Uterus (tissue), 4 donors: Measurements from ENCODE around the gene FBXW8. TPM values are rescaled to one million over a fixed set of nuclear protein-coding genes. Genes with fewer than 3 reads are reported as not detected.
A peak's percentile ranks its signal among the peaks of the same experiment; 100 is the strongest.

Experiments
- DNase-seq, 2 donors: peaks; one replicate each; pipeline ENCODE4 v3.0.0-alpha.2; 2019 to 2020
- H3K27ac ChIP-seq, 2 donors: fragments of 200-600 bp; sonication (generic); 1 replicate in 1 of 2; 2 replicates in 1 of 2; pipeline ENCODE4 v1.5.1; 2016 to 2018
- H3K27me3 ChIP-seq, 2 donors: fragments of 200-600 bp; sonication (generic); one replicate each; pipeline ENCODE4 v1.5.1; 2018 to 2019; ENCODE audit warnings: control low read depth in 1 of 2
- H3K36me3 ChIP-seq, 2 donors: fragments of 200-600 bp; sonication (generic); one replicate each; pipeline ENCODE4 v1.5.1; 2019; ENCODE audit warnings: control low read depth in 1 of 2
- H3K4me1 ChIP-seq, 2 donors: fragments of 200-600 bp; sonication (generic); one replicate each; pipeline ENCODE4 v1.5.1; 2018 to 2019; ENCODE audit warnings: control low read depth in 1 of 2
- H3K4me3 ChIP-seq, 2 donors: fragments of 200-600 bp; sonication (generic); 1 replicate in 1 of 2; 2 replicates in 1 of 2; pipeline ENCODE4 v1.5.1; 2018 to 2019; ENCODE audit warnings: mild to moderate bottlenecking in 1 of 2
- H3K9me3 ChIP-seq, 2 donors: fragments of 200-600 bp; sonication (generic); one replicate each; pipeline ENCODE4 v1.5.1; 2019; ENCODE audit warnings: control low read depth in 1 of 2
- POLR2A ChIP-seq, 2 donors: fragments of 450-650 bp; IDR thresholded peaks; one replicate each; pipeline ENCODE4 v1.6.1; 2016; ENCODE audit warnings: antibody characterized with exemption in 2 of 2, mild to moderate bottlenecking in 1 of 2, moderate library complexity in 1 of 2
- intact Hi-C: fragments of 100-400 bp; cut with DNase I; formaldehyde crosslinking; loops from one replicate; pipeline ENCODE4 v1.15.1; 2023; ENCODE audit warnings: low total_unique reads
- total RNA-seq, 4 donors: library from RNA; depleted of rRNA in 3 of 4; stranded (reverse); fragments of >200 nt in 3 of 4; gene quantifications; one replicate each; pipeline versions ENCODE4 v1.1.0 to v1.2.4, GENCODE V29; 2014 to 2023
- TF ChIP-seq, protein P1 (sequence below), 4 experiments: fragments of 200-600 bp in 2 of 4; fragments of 450-650 bp in 2 of 4; sonication (generic) in 2 of 4; IDR thresholded peaks; one replicate each; pipeline ENCODE4 v1.5.1; 2016 to 2019; ENCODE audit warnings: antibody characterized with exemption in 4 of 4, mild to moderate bottlenecking in 2 of 4, moderate library complexity in 1 of 4
- donor health status: DM: yes; HTN: yes; CAD: no.

FBXW8 gene
- total RNA-seq, 4 donors from 2014 or later = 5.9 to 28.0 (median 15.3) TPM

DNA sequence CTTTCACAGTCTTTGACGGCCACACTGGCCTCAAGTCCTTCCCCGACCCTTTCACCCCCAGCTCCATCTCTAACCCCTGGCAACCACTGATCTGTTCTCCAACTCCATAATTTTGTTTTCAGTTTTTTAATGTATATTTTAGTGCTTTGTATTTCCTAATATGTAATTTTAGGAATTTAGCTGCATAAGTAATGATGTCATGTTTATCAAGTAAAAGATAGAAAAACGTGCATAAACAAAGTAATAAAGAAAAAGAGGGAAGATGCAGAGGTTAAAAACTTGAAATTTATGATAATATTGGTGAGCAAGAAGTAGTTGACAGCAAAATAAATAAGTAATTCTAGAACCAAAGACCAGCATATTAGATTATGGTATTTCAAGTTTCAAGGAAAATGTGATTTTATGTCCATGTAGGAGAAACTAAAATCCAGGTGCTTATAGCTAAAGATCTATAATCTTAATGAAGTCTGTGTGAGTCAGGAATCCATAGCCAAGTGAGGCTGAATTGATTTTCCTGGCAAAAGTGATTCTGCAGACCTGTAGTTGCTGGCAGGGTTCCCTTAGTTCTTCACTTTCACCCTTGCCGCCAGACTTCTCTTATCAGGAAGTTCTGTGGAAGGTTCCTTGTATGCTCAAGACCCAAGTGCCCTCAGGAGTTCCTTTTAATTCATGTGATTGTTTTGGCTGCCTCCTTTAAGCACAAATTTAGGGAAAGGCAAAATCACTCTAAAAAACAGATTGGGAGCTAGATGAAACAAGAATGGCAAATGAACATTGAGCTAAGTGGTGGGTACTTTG lies 24.4 kb downstream of the FBXW8 start:
- no peak for DNase-seq
- Histone ChIP-seq H3K27ac (no peak overlapping the region), H3K36me3 (no peaks in the 10 kb centered on the region), H3K4me3 (no peak overlapping the region), H3K9me3 (no peaks in the 10 kb centered on the region), H3K27me3 (no peaks in the 10 kb centered on the region), H3K4me1 (peaks cover 0 to 14% of the 10 kb centered on the region in 2 donors)
- no peak for TF ChIP-seq POLR2A (IDR thresholded peaks at IDR 0.05)
- TF ChIP-seq, protein P1, sequence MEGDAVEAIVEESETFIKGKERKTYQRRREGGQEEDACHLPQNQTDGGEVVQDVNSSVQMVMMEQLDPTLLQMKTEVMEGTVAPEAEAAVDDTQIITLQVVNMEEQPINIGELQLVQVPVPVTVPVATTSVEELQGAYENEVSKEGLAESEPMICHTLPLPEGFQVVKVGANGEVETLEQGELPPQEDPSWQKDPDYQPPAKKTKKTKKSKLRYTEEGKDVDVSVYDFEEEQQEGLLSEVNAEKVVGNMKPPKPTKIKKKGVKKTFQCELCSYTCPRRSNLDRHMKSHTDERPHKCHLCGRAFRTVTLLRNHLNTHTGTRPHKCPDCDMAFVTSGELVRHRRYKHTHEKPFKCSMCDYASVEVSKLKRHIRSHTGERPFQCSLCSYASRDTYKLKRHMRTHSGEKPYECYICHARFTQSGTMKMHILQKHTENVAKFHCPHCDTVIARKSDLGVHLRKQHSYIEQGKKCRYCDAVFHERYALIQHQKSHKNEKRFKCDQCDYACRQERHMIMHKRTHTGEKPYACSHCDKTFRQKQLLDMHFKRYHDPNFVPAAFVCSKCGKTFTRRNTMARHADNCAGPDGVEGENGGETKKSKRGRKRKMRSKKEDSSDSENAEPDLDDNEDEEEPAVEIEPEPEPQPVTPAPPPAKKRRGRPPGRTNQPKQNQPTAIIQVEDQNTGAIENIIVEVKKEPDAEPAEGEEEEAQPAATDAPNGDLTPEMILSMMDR (IDR thresholded peaks at IDR 0.05) = no peak
- intact Hi-C loops = no loop called here

DNA sequence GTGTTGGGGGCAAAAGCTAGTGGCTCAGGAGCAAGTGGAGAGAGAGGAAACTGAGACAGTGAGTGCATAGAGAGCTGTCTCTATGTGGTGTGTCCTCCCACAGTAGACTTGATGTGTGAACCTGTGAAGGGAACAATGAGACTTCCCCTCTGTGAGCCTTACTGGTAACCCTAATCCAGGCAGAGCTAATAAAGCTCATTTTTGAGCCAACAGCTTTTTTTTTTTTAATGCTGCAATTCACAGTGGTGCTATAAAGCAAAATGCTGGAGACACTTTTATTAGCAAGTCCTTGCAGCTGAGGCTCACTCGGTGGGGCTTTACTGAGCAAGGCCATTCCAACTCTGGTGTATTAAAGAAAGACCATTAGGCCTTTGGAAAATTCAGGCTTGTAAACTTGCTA lies 26.9 kb downstream of the FBXW8 start:
- peaks cover 0 to 14% of the 10 kb centered on the region in 2 donors for H3K4me1 ChIP-seq
- no peaks in the 10 kb centered on the region for H3K9me3 ChIP-seq
- H3K36me3 ChIP-seq = no peaks in the 10 kb centered on the region
- peak; percentile 19 to 43 for DNase-seq
- H3K27ac ChIP-seq = peak overlapping the region in 1 of 2 donors; percentile 45
- intact Hi-C loops = no loop called here
- H3K27me3 ChIP-seq = no peaks in the 10 kb centered on the region
- H3K4me3 ChIP-seq = no peak overlapping the region
- TF ChIP-seq, protein P1 (IDR thresholded peaks at IDR 0.05) = no peak
- TF ChIP-seq POLR2A (IDR thresholded peaks at IDR 0.05) = no peak

- no peak for DNase-seq
- H3K36me3 ChIP-seq = no peaks in the 10 kb centered on the region
- TF ChIP-seq, protein P1 (IDR thresholded peaks at IDR 0.05) = no peak
- no peak for TF ChIP-seq POLR2A (IDR thresholded peaks at IDR 0.05)
- intact Hi-C loops = no loop called here
- no peaks in the 10 kb centered on the region for H3K9me3 ChIP-seq
- no peak overlapping the region for H3K4me3 ChIP-seq
- no peaks in the 10 kb centered on the region for H3K27me3 ChIP-seq
- no peak overlapping the region for H3K27ac ChIP-seq
- no peaks in the 10 kb centered on the region for H3K4me1 ChIP-seq
Measured at GRCh38 chr12:116939734-116940133, 29.0 kb downstream of the FBXW8 start.

- no peaks in the 10 kb centered on the region for H3K9me3 ChIP-seq
- no peak overlapping the region for H3K27ac ChIP-seq
- no peaks in the 10 kb centered on the region for H3K36me3 ChIP-seq
- intact Hi-C loops = no loop called here
- no peaks in the 10 kb centered on the region for H3K4me1 ChIP-seq
- no peak overlapping the region for H3K4me3 ChIP-seq
- no peaks in the 10 kb centered on the region for H3K27me3 ChIP-seq
- no peak for DNase-seq
- TF ChIP-seq, protein P1 (IDR thresholded peaks at IDR 0.05) = no peak
- no peak for TF ChIP-seq POLR2A (IDR thresholded peaks at IDR 0.05)
Measured at GRCh38 chr12:116941188-116941587, 30.4 kb downstream of the FBXW8 start.
